GM12801 (cell line): ENCODE data around the gene TRAF7.
"Not testable (repeated sequence)": the region's sequence is repeated elsewhere in the genome, so short reads cannot be mapped to it uniquely, and the experiment has no call there.

Source experiments
- TF ChIP-seq, protein P1 (sequence below): IDR thresholded peaks from one replicate; pipeline ENCODE4 v1.5.1; 2011; ENCODE audit warnings: control low read depth; ENCODE audit not compliant: insufficient read length; ENCODE audit errors: extremely low read depth

TRAF7 gene

GRCh38 chr16:2155091-2155950 lies at the start of gene TRAF7:
TSS of gene TRAF7 (plus strand) at chr16:2155782. CDS start at chr16:2163921, 8,139 bp downstream.
- TF ChIP-seq, protein P1, sequence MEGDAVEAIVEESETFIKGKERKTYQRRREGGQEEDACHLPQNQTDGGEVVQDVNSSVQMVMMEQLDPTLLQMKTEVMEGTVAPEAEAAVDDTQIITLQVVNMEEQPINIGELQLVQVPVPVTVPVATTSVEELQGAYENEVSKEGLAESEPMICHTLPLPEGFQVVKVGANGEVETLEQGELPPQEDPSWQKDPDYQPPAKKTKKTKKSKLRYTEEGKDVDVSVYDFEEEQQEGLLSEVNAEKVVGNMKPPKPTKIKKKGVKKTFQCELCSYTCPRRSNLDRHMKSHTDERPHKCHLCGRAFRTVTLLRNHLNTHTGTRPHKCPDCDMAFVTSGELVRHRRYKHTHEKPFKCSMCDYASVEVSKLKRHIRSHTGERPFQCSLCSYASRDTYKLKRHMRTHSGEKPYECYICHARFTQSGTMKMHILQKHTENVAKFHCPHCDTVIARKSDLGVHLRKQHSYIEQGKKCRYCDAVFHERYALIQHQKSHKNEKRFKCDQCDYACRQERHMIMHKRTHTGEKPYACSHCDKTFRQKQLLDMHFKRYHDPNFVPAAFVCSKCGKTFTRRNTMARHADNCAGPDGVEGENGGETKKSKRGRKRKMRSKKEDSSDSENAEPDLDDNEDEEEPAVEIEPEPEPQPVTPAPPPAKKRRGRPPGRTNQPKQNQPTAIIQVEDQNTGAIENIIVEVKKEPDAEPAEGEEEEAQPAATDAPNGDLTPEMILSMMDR = no peak

GRCh38 chr16:2115591-2115973 lies 40.0 kb upstream of the TRAF7 start:
- TF ChIP-seq, protein P1 = no peak

DNA sequence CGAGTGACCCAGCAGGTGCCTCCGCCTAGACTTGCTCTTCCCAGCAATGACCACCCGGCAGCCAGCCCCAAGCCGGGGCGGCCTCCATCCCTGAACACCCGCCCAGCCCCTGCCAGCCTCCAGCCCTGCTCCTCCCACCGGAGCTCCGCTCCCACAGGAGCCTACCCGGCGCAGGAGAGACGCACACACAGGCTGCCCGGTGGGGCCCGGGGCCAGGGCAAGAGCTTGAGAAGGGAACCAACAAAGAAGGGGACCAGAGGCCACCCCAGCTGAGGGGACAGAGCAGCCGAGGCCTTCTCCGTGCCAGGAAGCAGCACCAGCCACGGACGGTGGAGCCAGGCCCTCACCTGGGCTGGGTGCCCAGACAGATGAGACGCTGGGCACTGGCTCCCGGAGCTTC lies 33.7 kb upstream of the TRAF7 start:
- TF ChIP-seq, protein P1 = no peak

GRCh38 chr16:2122429-2122828 lies 33.2 kb upstream of the TRAF7 start:
- TF ChIP-seq, protein P1 = no peak

GRCh38 chr16:2135770-2136490 lies 19.7 kb upstream of the TRAF7 start, which contains the start of gene PKD1:
TSS of gene PKD1 (minus strand) at chr16:2135898. CDS start at chr16:2135689, 209 bp downstream.
- TF ChIP-seq, protein P1 = not testable (repeated sequence)

GRCh38 chr16:2142942-2143877 lies 12.4 kb upstream of the TRAF7 start:
- TF ChIP-seq, protein P1 = no peak
